Embryonic facial prominence (tissue), 1 donor: ENCODE measurements around the gene HADH.
A peak's percentile ranks its signal among the peaks of the same experiment; 100 is the strongest.
"Not testable (repeated sequence)": the region's sequence is repeated elsewhere in the genome, so short reads cannot be mapped to it uniquely, and the experiment has no call there.

ENCODE experiments used
- DNase-seq: peaks from one replicate; pipeline ENCODE4 v3.0.0-alpha.2; 2016; ENCODE audit errors: extremely low spot score

HADH gene

GRCh38 chr4:107989537-107990386 lies at the start of gene HADH:
HADH (plus strand) TSS chr4:107989889; CDS start chr4:107989933, 44 bp downstream.
- peak; percentile 83 for DNase-seq

DNA sequence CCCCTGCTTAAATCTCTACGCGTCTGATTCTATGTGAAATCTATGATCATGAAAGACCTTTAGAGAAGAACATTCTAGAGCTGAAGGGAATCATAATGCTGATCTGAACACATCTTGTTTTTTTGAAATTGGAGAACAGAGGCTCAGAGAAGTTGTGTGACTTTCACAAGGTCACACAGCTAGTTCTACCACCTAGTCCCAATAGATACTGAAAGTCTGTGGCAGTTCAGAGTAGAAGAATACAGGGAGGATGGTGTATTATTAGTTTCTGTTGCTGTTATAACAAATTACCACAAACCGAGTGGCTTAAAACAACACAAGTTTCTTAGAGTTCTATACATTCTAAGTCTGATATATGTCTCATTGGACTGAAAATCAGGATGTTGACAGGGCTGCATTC lies 43.9 kb upstream of the HADH start:
- DNase-seq: no peak

DNA sequence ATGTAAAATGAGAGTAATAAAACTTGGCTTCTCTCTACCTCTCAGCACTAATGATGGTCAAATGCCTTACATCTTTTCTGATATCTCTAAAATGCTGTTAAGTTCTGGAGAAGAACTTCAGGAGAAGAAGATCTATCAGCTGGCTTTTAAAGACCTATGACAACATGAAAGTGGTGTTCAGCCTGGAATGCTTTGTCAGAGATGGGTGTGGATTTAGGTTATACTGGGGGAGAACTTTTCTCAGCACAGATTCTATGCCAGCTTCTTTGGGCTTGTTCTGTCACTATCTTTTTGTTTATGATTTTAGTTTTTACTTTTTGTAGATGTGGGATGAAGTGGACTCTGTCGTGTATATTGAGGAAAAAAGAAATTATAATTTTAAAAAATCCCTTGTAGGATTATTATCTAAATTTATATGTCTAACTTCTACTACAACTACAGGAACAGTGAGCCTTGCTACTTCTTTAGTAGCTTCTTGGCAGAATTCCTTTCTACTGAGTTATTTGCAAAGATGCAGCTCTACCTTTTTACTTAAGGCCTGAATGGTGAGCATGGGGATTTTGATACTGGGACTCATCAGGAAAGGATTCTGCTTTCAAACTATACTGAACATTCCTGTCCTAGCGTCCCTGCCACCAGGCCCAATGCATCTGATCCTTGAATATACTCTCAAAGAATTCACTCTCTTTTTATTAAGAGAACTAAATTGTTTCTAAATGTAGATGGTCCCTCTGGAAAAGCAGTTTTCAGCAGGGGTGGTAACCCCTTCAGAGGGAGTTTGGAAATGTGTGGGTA lies 38.7 kb upstream of the HADH start:
- DNase-seq: no peak

DNA sequence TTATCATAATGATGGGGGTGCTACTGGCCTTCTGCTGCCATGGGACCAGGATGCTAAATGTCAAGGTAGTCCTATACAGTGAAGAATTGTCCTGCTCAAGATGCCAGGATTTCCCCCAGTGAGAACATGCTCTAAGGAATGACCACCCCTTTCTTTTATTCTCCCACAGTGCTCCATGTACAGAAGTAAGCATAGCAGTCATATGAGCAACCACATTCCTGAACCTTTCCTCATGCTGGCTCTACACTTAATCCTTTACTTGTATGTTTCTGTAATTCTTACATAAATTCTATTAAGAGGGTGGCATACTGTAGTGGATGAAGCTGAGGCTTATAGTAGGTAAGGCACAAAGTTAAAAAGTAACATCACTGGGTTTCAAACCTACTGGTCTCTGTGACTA lies 38.1 kb upstream of the HADH start:
- no peak for DNase-seq

GRCh38 chr4:107956011-107956410 lies 33.7 kb upstream of the HADH start:
- DNase-seq: no peak

GRCh38 chr4:107966903-107967302 lies 22.8 kb upstream of the HADH start:
- no peak for DNase-seq

- DNase-seq: not testable (repeated sequence)
These were observed 22.2 kb upstream of the HADH start for GRCh38 chr4:107967519-107967918.

DNA sequence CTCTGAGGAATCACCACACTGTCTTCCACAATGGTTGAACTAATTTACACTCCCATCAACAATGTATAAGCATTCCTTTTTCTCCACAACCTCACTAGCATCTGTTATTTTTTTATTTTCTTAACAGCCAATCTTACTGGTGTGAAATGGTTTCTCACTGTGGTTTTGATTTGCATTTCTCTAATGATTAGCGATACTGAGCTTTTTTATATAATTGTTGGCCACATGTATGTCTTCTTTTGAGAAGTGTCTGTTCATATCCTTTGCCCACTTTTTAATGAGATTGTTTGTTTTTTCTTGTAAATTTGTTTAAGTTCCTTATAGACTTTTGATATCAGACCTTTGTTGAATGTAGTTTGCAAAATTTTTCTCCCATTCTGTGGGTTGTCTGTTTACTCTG lies 21.8 kb upstream of the HADH start:
- not testable (repeated sequence) for DNase-seq

DNA sequence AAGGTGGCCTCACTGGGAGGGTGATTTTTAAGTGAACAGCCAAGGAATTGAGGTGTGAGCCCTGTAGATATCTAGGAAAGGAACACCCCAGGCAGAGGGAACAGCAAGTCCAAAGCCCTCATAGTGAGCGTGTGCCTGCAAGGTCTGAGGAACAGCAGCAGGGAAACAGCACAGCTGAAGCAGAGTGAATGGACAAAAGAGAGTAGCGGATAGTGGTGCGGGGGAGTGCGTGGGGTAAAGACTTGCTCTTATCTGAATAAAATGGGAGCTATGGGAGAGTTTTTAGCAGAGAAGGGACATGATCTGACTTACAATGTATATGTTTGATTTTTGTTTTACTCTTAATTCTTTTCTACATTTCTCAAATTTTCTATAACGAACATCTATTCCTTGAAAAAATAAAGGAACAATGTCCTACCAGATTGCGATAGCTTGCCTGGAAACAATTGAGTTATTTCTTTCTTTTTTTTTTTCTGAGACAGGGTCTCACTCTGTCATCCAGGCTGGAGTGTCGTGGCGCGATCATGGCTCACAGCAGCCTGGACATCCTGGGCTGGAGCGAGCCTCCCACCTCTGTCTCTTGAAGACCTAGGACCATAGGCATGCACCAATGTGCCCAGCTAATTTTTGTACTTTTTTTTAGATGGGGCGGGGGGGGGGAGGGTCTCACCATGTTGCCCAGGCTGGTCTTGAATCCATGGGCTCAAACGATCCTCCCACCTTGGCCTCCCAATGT lies 19.5 kb upstream of the HADH start:
- no peak for DNase-seq

GRCh38 chr4:107972605-107973004 lies 17.1 kb upstream of the HADH start:
- DNase-seq: no peak

DNA sequence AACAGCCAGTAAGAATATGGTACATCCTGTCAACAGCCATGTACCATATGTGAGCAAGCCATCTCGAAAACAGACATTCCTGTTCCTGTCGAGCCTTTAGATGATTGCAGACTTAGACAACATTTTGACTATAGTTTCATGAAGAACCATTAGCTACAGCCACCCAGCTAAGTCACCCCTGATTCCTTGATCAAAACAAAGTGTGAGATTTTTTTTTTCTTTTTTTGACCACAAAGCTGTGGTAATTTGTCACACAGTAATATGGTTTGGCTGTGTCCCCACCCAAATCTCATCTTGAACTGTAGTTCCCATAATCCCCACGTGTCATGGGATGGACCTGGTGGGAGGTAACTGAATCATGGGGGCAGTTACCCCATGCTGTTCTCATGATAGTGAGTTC lies 15.2 kb upstream of the HADH start:
- no peak for DNase-seq

- no peak for DNase-seq
These were observed 12.2 kb upstream of the HADH start for GRCh38 chr4:107977482-107977881.

DNA sequence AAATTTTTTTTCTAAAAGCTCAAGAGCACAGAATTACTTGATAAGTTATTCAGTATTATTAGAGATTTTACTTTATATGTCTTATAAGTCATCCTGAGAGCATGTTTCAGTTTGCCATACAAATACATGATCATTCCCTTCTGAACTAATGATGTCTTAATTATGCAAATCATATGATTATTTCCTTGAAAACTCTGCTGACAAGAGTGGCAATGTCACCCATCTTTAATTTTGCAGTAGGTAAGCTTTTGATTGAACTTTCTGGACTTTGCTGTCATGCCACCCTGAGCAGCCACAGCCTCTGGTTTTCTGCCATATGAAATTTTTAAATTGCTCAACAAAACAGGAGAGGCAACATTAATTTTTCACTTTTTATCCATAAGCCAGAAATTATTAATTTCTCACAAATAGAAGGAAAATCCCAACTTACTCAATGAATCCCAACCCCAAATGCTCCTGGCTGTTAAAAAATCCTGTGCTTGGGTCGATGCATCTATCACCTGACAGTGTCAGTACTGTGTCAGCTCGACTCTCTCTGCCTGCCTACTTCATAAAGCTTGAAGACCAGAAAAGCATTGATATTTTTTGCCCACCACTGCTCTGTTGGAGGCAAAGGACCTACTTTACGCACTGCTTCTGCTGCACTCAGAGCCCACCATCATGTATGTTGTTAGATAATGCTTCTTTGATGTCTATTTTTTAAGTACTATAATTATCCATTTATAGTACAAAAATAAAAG lies 11.6 kb upstream of the HADH start:
- DNase-seq: no peak

DNA sequence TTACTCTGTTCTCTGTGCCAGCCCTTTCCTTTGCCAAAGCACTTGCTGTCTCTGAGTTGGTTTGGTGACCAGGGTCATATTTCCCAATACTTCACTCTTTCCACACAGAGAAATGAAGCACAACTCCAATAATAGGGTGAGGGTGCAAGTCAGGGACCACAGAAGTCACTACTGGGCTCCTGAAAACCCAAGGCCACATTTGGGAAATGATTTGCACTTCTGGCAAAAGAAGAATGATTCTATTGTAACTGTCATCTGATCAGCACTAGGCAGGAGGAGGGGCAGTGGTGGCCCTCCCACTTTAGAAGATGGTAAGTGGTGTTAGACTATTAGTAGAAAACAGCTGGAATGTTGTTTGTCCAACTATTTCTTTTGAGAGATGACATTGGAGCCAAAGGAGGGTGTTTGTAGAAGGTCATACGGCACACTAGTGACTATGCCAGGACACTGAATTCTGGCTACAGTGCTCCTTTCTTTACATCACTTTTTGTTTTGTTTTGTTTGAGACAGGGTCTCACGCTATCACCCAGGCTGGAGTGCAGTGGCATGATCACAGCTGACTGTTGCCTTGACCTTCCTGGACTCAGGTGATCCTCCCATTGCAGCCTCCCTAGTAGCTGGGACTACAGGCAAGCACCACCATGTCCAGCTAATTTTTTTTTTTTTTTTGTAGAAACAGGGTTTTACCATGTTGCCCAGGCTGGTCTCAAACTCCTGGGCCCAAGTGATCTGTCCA lies 10.8 kb upstream of the HADH start:
- no peak for DNase-seq

DNA sequence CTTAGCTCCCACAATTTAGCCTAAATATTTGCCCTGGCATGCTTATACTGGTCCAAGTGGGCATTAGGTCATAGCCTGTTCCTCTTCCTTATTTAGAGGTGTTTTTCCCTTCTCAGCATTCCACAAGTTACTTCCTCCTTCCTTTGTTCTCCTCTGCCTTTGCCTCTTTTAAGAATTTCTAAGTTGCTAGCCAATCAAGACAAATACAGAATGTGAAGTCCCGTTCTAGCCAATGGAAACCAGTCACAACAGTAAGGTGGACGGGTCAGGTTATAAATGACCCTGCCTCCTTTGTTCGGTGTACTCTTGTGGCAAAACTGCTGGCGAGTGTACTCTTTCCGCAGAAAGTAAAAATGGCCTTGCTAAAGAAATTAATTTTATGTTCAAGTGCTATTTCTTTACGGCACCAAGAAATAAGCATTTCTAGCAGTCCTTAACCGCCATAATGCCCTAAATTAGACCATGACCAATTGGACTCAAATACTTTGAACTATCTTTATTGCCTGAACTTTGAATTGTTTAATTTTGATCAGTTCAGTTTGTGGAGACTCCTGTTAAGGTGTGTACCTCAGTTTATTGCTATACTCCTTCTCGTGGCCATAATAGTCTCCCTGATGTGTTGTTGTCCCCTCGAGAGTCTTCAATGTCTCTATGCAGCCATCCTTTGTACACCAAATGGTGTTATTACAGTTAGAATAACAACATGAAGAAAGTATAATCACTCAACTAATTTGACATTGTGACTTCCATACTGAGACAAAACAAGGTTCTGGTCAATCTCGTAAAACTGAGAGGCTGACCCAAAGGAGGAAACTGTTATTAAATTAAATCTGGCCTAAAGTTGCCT lies 1.6 kb upstream of the HADH start:
- no peak for DNase-seq

GRCh38 chr4:107988763-107989035 lies 990 bp upstream of the HADH start:
- no peak for DNase-seq

DNA sequence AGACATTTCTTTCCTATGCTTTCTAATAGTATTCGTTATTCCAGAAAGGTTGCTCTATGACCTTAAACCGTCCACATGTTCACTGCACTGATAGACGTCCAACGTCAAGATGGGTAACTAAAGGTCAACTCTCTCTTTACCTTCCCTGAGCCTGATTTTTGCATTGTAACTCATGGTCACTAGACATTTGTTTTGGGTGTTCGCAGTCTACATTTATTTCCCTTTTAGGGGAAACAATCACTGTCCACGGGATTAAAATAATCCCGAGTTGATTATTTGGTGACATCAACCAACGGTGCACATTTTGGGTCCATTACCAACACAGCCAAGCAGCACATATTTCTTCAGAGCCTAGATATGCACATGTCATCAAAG lies 540 bp upstream of the HADH start:
- no peak for DNase-seq

DNA sequence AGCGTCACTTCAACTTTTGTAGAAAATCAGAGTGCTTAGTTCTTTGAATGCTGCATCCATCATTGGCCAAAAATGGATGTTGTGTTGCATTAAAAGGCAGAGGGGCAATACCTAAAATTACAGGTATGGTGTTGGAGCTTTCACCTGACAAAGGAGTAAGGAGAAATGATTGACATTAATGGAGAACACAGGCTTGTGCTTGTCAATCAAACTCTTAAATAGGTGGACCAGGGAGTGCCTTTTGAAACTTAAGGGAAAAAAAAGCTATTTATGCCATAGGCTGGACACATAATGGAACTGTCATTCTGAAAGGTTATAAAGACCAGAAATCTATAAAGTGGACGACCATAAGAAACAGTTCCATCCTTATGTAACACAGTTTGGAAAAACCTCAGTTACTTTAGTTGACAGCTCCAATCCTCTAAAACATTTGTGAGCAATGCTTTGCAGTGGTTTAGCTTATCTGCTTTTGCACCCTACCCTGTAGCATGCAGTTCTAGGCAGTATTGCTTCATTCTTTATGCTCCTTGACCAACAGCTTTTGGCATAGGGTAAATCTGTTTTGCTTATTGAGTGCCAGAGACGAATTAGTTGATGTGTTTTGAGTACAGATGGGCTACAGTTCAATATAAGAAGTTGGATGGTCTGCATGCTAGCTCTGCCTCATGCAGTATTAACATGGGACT lies 2.4 kb downstream of the HADH start:
- DNase-seq: no peak

DNA sequence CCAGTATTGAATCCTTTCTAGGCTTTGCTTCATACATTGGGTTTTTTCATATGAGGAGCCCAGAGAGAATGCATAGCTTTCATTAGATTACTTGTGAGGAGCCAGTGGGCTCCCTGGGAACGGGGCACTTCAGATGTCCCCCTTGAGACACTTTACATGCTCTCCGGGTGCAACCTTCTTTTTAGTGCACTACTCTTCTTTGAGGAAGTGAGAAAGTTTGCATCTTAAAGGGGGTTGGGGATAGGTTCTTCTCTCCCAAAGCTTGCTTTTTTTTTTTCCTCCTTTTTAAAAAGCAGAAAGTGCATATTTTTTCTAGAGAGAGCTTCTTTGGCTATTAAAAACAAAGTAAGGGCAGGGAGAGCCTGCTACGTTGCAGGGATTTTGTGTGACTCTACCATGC lies 4.3 kb downstream of the HADH start:
- no peak for DNase-seq

- no peak for DNase-seq
These were observed 5.2 kb downstream of the HADH start for GRCh38 chr4:107994894-107995293.
